ENCODE data around the gene CADM2.

DNA sequence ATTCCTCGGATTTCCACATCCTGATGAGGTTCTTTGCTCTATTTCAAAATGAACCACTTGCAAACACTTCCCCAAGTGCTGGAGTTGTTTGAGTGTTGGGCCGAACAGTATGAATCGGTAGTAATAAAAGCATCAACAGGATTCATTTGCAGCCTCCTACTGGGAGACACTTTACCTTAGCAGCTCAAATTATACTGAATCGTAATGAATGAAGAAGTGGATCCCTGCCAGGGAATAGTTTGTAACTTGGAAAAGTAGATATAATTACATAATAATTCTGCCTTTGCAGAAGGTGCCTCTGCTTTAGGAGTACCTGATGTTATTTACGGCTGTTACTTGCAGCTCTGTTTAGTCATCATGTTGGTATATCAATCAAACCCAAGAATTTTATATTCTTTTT lies 669.1 kb downstream of the CADM2 start:
- TF ChIP-seq, protein P1, sequence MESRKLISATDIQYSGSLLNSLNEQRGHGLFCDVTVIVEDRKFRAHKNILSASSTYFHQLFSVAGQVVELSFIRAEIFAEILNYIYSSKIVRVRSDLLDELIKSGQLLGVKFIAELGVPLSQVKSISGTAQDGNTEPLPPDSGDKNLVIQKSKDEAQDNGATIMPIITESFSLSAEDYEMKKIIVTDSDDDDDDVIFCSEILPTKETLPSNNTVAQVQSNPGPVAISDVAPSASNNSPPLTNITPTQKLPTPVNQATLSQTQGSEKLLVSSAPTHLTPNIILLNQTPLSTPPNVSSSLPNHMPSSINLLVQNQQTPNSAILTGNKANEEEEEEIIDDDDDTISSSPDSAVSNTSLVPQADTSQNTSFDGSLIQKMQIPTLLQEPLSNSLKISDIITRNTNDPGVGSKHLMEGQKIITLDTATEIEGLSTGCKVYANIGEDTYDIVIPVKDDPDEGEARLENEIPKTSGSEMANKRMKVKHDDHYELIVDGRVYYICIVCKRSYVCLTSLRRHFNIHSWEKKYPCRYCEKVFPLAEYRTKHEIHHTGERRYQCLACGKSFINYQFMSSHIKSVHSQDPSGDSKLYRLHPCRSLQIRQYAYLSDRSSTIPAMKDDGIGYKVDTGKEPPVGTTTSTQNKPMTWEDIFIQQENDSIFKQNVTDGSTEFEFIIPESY (IDR thresholded peaks at IDR 0.05; ENCODE audit: extremely low read depth, insufficient replicate concordance, low read length) = no peak
- TF ChIP-seq, protein P2, sequence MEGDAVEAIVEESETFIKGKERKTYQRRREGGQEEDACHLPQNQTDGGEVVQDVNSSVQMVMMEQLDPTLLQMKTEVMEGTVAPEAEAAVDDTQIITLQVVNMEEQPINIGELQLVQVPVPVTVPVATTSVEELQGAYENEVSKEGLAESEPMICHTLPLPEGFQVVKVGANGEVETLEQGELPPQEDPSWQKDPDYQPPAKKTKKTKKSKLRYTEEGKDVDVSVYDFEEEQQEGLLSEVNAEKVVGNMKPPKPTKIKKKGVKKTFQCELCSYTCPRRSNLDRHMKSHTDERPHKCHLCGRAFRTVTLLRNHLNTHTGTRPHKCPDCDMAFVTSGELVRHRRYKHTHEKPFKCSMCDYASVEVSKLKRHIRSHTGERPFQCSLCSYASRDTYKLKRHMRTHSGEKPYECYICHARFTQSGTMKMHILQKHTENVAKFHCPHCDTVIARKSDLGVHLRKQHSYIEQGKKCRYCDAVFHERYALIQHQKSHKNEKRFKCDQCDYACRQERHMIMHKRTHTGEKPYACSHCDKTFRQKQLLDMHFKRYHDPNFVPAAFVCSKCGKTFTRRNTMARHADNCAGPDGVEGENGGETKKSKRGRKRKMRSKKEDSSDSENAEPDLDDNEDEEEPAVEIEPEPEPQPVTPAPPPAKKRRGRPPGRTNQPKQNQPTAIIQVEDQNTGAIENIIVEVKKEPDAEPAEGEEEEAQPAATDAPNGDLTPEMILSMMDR (IDR thresholded peaks at IDR 0.05 in 2 of 3, conservative IDR thresholded peaks at IDR 0.05 in 1 of 3; ENCODE audit: borderline replicate concordance in 1 of 3, insufficient read depth in 1 of 3, low read depth in 2 of 3, low read length in 2 of 3) = no peak
- TF ChIP-seq EZH2phosphoT487 (IDR thresholded peaks at IDR 0.05; ENCODE audit: borderline replicate concordance) = no peak
- no peak for TF ChIP-seq POLR2A (IDR thresholded peaks at IDR 0.05; ENCODE audit: borderline replicate concordance, extremely low read depth, insufficient read depth, insufficient read length)
- TF ChIP-seq ZNF274 (IDR thresholded peaks at IDR 0.05; ENCODE audit: low read depth, low read length) = no peak
- TF ChIP-seq, protein P3, sequence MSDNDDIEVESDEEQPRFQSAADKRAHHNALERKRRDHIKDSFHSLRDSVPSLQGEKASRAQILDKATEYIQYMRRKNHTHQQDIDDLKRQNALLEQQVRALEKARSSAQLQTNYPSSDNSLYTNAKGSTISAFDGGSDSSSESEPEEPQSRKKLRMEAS (IDR thresholded peaks at IDR 0.05) = no peak
- TF ChIP-seq SP1 (IDR thresholded peaks at IDR 0.05; ENCODE audit: low read depth) = no peak
- no peak for TF ChIP-seq RAD21 (IDR thresholded peaks at IDR 0.05; ENCODE audit: low read depth)
- no peak for TF ChIP-seq POLR2AphosphoS5 (IDR thresholded peaks at IDR 0.05; ENCODE audit: low read depth, low read length)
- no peak for TF ChIP-seq JUND (IDR thresholded peaks at IDR 0.05)
- no peak for TF ChIP-seq CBX3 (IDR thresholded peaks at IDR 0.05; ENCODE audit: low read depth)
- TF ChIP-seq, protein P4, sequence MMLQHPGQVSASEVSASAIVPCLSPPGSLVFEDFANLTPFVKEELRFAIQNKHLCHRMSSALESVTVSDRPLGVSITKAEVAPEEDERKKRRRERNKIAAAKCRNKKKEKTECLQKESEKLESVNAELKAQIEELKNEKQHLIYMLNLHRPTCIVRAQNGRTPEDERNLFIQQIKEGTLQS (IDR thresholded peaks at IDR 0.05) = no peak
- no peak for TF ChIP-seq YY1 (IDR thresholded peaks at IDR 0.05; ENCODE audit: extremely low read depth, insufficient replicate concordance, low read depth, low read length)
